SK-N-SH (cell line): Measurements from ENCODE around the gene DDX25.

Source experiments
- CHD2 ChIP-seq: fragments of 150-350 bp; IDR thresholded peaks from 2 replicates; pipeline ENCODE4 v1.6.1; 2018; ENCODE audit warnings: low read length; ENCODE audit not compliant: partially characterized antibody
- CTCF ChIP-seq: fragments of 200-600 bp; sonication (generic); IDR thresholded peaks from 2 replicates; pipeline ENCODE4 v1.6.1; 2017; ENCODE audit warnings: antibody characterized with exemption, mild to moderate bottlenecking, moderate library complexity
- ELF1 ChIP-seq: IDR thresholded peaks from 2 replicates; pipeline ENCODE4 v1.4.0; 2012
- EP300 ChIP-seq, 2 experiments: IDR thresholded peaks; 2 replicates each; pipeline versions ENCODE4 v1.4.0 to v1.6.1; 2012; ENCODE audit warnings: borderline replicate concordance in 1 of 2, low read depth in 1 of 2, low read length in 1 of 2
- JUND ChIP-seq: IDR thresholded peaks from 2 replicates; pipeline ENCODE4 v1.4.0; 2012
- MXI1 ChIP-seq: IDR thresholded peaks from 2 replicates; pipeline ENCODE4 v1.6.1; 2012; ENCODE audit warnings: mild to moderate bottlenecking, low read depth, low read length, improper control_type of control experiment
- RCOR1 ChIP-seq: fragments of 150-350 bp; IDR thresholded peaks from 2 replicates; pipeline ENCODE4 v1.6.1; 2017; ENCODE audit warnings: antibody characterized with exemption, low read length
- REST ChIP-seq: IDR thresholded peaks from 2 replicates; pipeline ENCODE4 v1.6.1; 2012; ENCODE audit warnings: mild to moderate bottlenecking, low read depth, low read length, moderate library complexity
- RFX5 ChIP-seq: IDR thresholded peaks from 2 replicates; pipeline ENCODE4 v1.6.1; 2012; ENCODE audit warnings: mild to moderate bottlenecking, improper control_type of control experiment, low read length
- YY1 ChIP-seq: IDR thresholded peaks from 2 replicates; pipeline ENCODE4 v1.4.0; 2012; ENCODE audit warnings: low read depth, mild to moderate bottlenecking
- TF ChIP-seq, protein P1 (sequence below): fragments of 150-350 bp; IDR thresholded peaks from 2 replicates; pipeline ENCODE4 v1.6.1; 2017; ENCODE audit warnings: antibody characterized with exemption, low read length, low read depth, borderline replicate concordance

DNA sequence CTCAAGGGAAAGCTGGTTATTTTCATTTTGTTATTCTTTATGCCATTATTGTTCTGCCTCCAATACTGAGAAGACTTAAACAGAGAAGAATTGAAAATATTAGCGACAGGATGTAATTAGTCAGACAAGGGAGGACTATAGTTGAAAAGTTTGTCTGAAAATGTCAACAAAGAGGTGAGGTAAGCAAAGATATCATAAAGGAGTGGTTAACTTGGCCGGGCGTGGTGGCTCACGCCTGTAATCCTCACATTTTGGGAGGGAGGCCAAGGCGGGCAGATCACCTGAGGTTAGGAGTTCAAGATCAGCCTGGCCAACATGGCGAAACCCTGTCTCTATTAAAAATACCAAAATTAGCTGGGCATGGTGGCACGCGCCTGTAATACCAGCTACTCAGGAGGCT lies 20.9 kb upstream of the DDX25 start:
- no peak for TF ChIP-seq EP300 (IDR thresholded peaks at IDR 0.05; ENCODE audit: borderline replicate concordance in 1 of 2, low read depth in 1 of 2, low read length in 1 of 2)
- no peak for TF ChIP-seq REST
- no peak for TF ChIP-seq MXI1
- TF ChIP-seq RCOR1: no peak
- no peak for TF ChIP-seq CTCF
- TF ChIP-seq CHD2: no peak
- no peak for TF ChIP-seq RFX5
- no peak for TF ChIP-seq YY1
- TF ChIP-seq, protein P1, sequence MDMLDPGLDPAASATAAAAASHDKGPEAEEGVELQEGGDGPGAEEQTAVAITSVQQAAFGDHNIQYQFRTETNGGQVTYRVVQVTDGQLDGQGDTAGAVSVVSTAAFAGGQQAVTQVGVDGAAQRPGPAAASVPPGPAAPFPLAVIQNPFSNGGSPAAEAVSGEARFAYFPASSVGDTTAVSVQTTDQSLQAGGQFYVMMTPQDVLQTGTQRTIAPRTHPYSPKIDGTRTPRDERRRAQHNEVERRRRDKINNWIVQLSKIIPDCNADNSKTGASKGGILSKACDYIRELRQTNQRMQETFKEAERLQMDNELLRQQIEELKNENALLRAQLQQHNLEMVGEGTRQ: no peak
- TF ChIP-seq JUND: no peak
- no peak for TF ChIP-seq ELF1
